Mesendoderm (in vitro differentiated cells): ENCODE data around the gene IL12B.
A peak's percentile ranks its signal among the peaks of the same experiment; 100 is the strongest.

Source experiments
- DNase-seq: peaks from one replicate; pipeline ENCODE4 v3.0.0; 2013
- H2AK5ac ChIP-seq: 2 replicates; pipeline ENCODE4 v1.6.1; 2013; ENCODE audit warnings: low read length, inconsistent platforms
- H2BK120ac ChIP-seq: 2 replicates; pipeline ENCODE4 v1.6.1; 2013; ENCODE audit warnings: low read depth, mild to moderate bottlenecking, low read length, moderate library complexity, mixed read lengths
- H2BK15ac ChIP-seq: replicated peaks from 2 replicates; pipeline ENCODE4 v1.6.1; 2013; ENCODE audit warnings: low read depth, mild to moderate bottlenecking, moderate library complexity
- H2BK5ac ChIP-seq: 2 replicates; pipeline ENCODE4 v1.6.1; 2013; ENCODE audit warnings: low read length, inconsistent platforms
- H3K18ac ChIP-seq: 2 replicates; pipeline ENCODE4 v1.6.1; 2013; ENCODE audit warnings: mild to moderate bottlenecking, low read length, mixed read lengths
- H3K23ac ChIP-seq: one replicate; pipeline ENCODE4 v1.6.1; 2013; ENCODE audit warnings: low read length
- H3K27ac ChIP-seq: 2 replicates; pipeline ENCODE4 v1.5.1; 2013; ENCODE audit warnings: low read depth, mild to moderate bottlenecking, inconsistent platforms, low read length, moderate library complexity
- H3K27me3 ChIP-seq: 2 replicates; pipeline ENCODE4 v1.6.1; 2013; ENCODE audit warnings: low read length, control low read depth, mild to moderate bottlenecking, inconsistent platforms; ENCODE audit not compliant: insufficient read depth, poor library complexity
- H3K36me3 ChIP-seq: 2 replicates; pipeline ENCODE4 v1.6.1; 2013; ENCODE audit warnings: low read length, inconsistent platforms; ENCODE audit not compliant: control insufficient read depth, insufficient read depth
- H3K4ac ChIP-seq: one replicate; pipeline ENCODE4 v1.6.1; 2013; ENCODE audit warnings: low read depth, mild to moderate bottlenecking, low read length, moderate library complexity
- H3K4me1 ChIP-seq: 2 replicates; pipeline ENCODE4 v1.6.1; 2013; ENCODE audit warnings: low read depth, low read length, inconsistent platforms; ENCODE audit not compliant: control insufficient read depth
- H3K4me2 ChIP-seq: 2 replicates; pipeline ENCODE4 v1.6.1; 2013; ENCODE audit warnings: low read length
- H3K4me3 ChIP-seq: 2 replicates; pipeline ENCODE4 v1.5.1; 2013; ENCODE audit warnings: mild to moderate bottlenecking, low read length
- H3K56ac ChIP-seq: one replicate; pipeline ENCODE4 v1.6.1; 2013; ENCODE audit warnings: low read length
- H3K79me1 ChIP-seq: 2 replicates; pipeline ENCODE4 v1.6.1; 2013; ENCODE audit warnings: low read length, inconsistent platforms
- H3K79me2 ChIP-seq: 2 replicates; pipeline ENCODE4 v1.6.1; 2013; ENCODE audit warnings: mild to moderate bottlenecking, low read length; ENCODE audit not compliant: control insufficient read depth, insufficient read depth
- H3K9ac ChIP-seq: 2 replicates; pipeline ENCODE4 v1.6.1; 2013; ENCODE audit warnings: low read length, inconsistent platforms
- H4K5ac ChIP-seq: one replicate; pipeline ENCODE4 v1.6.1; 2013; ENCODE audit warnings: low read length
- H4K8ac ChIP-seq: one replicate; pipeline ENCODE4 v1.6.1; 2013; ENCODE audit warnings: low read depth, mild to moderate bottlenecking, control low read depth, low read length, moderate library complexity
- WGBS: extraction: QIAGEN DNeasy Blood & Tissue Kit; methylation state at CpG from one replicate; pipeline ENCODE4 v1.1.7; 2013; ENCODE audit warnings: low lambda C conversion rate, missing lambda C conversion rate; ENCODE audit not compliant: insufficient coverage; ENCODE audit errors: extremely low coverage; 5-methylcytosine and 5-hydroxymethylcytosine counted together

The IL12B gene

GRCh38 chr5:159343295-159344094 lies 13.2 kb upstream of the IL12B start:
- no peak overlapping the region for H4K5ac ChIP-seq
- H2BK5ac ChIP-seq: no peak overlapping the region
- no peaks in the 10 kb centered on the region for H3K27me3 ChIP-seq
- no peak overlapping the region for H3K4me2 ChIP-seq
- H3K18ac ChIP-seq: no peak overlapping the region
- H3K56ac ChIP-seq: no peak overlapping the region
- H3K23ac ChIP-seq: no peak overlapping the region
- no peak overlapping the region for H4K8ac ChIP-seq
- H3K79me2 ChIP-seq: no peaks in the 10 kb centered on the region
- peak; percentile 18 for DNase-seq
- H2AK5ac ChIP-seq: no peak overlapping the region
- H3K27ac ChIP-seq: no peak overlapping the region
- H3K79me1 ChIP-seq: no peaks in the 10 kb centered on the region
- no peak overlapping the region for H3K4ac ChIP-seq
- no peaks in the 10 kb centered on the region for H3K4me1 ChIP-seq
- H2BK15ac ChIP-seq: no peak overlapping the region
- no peak overlapping the region for H3K4me3 ChIP-seq
- no peak overlapping the region for H3K9ac ChIP-seq
- no peaks in the 10 kb centered on the region for H3K36me3 ChIP-seq
- WGBS: no CpG with 5 or more reads among the region's 4 CpGs
- no peak overlapping the region for H2BK120ac ChIP-seq

- no CpG with 5 or more reads among the region's 1 CpG for WGBS
- Histone ChIP-seq H3K79me1 (no peaks in the 10 kb centered on the region), H3K27me3 (no peaks in the 10 kb centered on the region), H3K36me3 (no peaks in the 10 kb centered on the region), H2BK120ac (no peak overlapping the region), H2BK15ac (no peak overlapping the region), H2BK5ac (no peak overlapping the region), H4K8ac (no peak overlapping the region), H4K5ac (no peak overlapping the region), H3K79me2 (no peaks in the 10 kb centered on the region), H3K4me3 (no peak overlapping the region), H3K56ac (no peak overlapping the region), H3K4me2 (no peak overlapping the region), H3K18ac (no peak overlapping the region), H3K27ac (no peak overlapping the region), H3K4ac (no peak overlapping the region), H3K9ac (no peak overlapping the region), H3K23ac (no peak overlapping the region), H3K4me1 (no peaks in the 10 kb centered on the region), H2AK5ac (no peak overlapping the region)
- no peak for DNase-seq
Measured at GRCh38 chr5:159342840-159343239, 12.6 kb upstream of the IL12B start.

GRCh38 chr5:159341906-159342310 lies 11.6 kb upstream of the IL12B start:
- H4K8ac ChIP-seq: no peak overlapping the region
- H3K36me3 ChIP-seq: no peaks in the 10 kb centered on the region
- no peak overlapping the region for H2AK5ac ChIP-seq
- no peaks in the 10 kb centered on the region for H3K79me1 ChIP-seq
- H3K56ac ChIP-seq: no peak overlapping the region
- no peak overlapping the region for H4K5ac ChIP-seq
- no peak for DNase-seq
- no peak overlapping the region for H3K9ac ChIP-seq
- no peaks in the 10 kb centered on the region for H3K4me1 ChIP-seq
- no peaks in the 10 kb centered on the region for H3K79me2 ChIP-seq
- no peak overlapping the region for H3K18ac ChIP-seq
- no peak overlapping the region for H3K4ac ChIP-seq
- no peaks in the 10 kb centered on the region for H3K27me3 ChIP-seq
- no peak overlapping the region for H2BK15ac ChIP-seq
- WGBS: no CpG with 5 or more reads among the region's 4 CpGs
- no peak overlapping the region for H3K23ac ChIP-seq
- no peak overlapping the region for H3K4me2 ChIP-seq
- no peak overlapping the region for H3K4me3 ChIP-seq
- no peak overlapping the region for H2BK5ac ChIP-seq
- H3K27ac ChIP-seq: no peak overlapping the region
- H2BK120ac ChIP-seq: no peak overlapping the region

GRCh38 chr5:159341145-159341544 lies 10.9 kb upstream of the IL12B start:
- no peak overlapping the region for H3K4me2 ChIP-seq
- no peak overlapping the region for H4K5ac ChIP-seq
- no peak overlapping the region for H3K9ac ChIP-seq
- no peaks in the 10 kb centered on the region for H3K27me3 ChIP-seq
- H3K27ac ChIP-seq: no peak overlapping the region
- no peak overlapping the region for H3K18ac ChIP-seq
- H2BK5ac ChIP-seq: no peak overlapping the region
- H3K4me1 ChIP-seq: no peaks in the 10 kb centered on the region
- H3K36me3 ChIP-seq: no peaks in the 10 kb centered on the region
- H3K23ac ChIP-seq: no peak overlapping the region
- no peak overlapping the region for H2BK120ac ChIP-seq
- WGBS: no CpG with 5 or more reads among the region's 2 CpGs
- no peak overlapping the region for H4K8ac ChIP-seq
- H3K56ac ChIP-seq: no peak overlapping the region
- H3K4ac ChIP-seq: no peak overlapping the region
- no peak for DNase-seq
- H3K79me2 ChIP-seq: no peaks in the 10 kb centered on the region
- no peak overlapping the region for H2AK5ac ChIP-seq
- no peaks in the 10 kb centered on the region for H3K79me1 ChIP-seq
- H2BK15ac ChIP-seq: no peak overlapping the region
- H3K4me3 ChIP-seq: no peak overlapping the region

- H3K18ac ChIP-seq: no peak overlapping the region
- no CpG with 5 or more reads among the region's 4 CpGs for WGBS
Measured at GRCh38 chr5:159340511-159340910, 10.2 kb upstream of the IL12B start.

GRCh38 chr5:159339460-159339859 lies 9.2 kb upstream of the IL12B start:
- H4K5ac ChIP-seq: no peak overlapping the region
- no peak overlapping the region for H3K4me3 ChIP-seq
- H3K23ac ChIP-seq: no peak overlapping the region
- no peak overlapping the region for H3K9ac ChIP-seq
- no peak overlapping the region for H3K18ac ChIP-seq
- no peak overlapping the region for H2BK15ac ChIP-seq
- H2AK5ac ChIP-seq: no peak overlapping the region
- WGBS: no CpG with 5 or more reads among the region's 2 CpGs
- no peaks in the 10 kb centered on the region for H3K4me1 ChIP-seq
- no peak overlapping the region for H2BK120ac ChIP-seq
- H3K79me2 ChIP-seq: no peaks in the 10 kb centered on the region
- H3K27ac ChIP-seq: no peak overlapping the region
- H3K27me3 ChIP-seq: no peaks in the 10 kb centered on the region
- H3K56ac ChIP-seq: no peak overlapping the region
- H3K36me3 ChIP-seq: no peaks in the 10 kb centered on the region
- H2BK5ac ChIP-seq: no peak overlapping the region
- H3K79me1 ChIP-seq: no peaks in the 10 kb centered on the region
- no peak overlapping the region for H3K4me2 ChIP-seq
- H4K8ac ChIP-seq: no peak overlapping the region
- H3K4ac ChIP-seq: no peak overlapping the region
- DNase-seq: no peak

More at GRCh38 chr5:159340511-159340910, 10.2 kb upstream of the IL12B start:
- no peak for DNase-seq
- H2BK5ac ChIP-seq: no peak overlapping the region
- H2BK120ac ChIP-seq: no peak overlapping the region
- no peak overlapping the region for H4K5ac ChIP-seq
- H3K23ac ChIP-seq: no peak overlapping the region
- H3K79me1 ChIP-seq: no peaks in the 10 kb centered on the region
- H2BK15ac ChIP-seq: no peak overlapping the region
- H3K79me2 ChIP-seq: no peaks in the 10 kb centered on the region
- H3K9ac ChIP-seq: no peak overlapping the region
- no peak overlapping the region for H4K8ac ChIP-seq
- H3K27me3 ChIP-seq: no peaks in the 10 kb centered on the region
- no peak overlapping the region for H2AK5ac ChIP-seq
- no peaks in the 10 kb centered on the region for H3K4me1 ChIP-seq
- no peak overlapping the region for H3K4me2 ChIP-seq
- H3K56ac ChIP-seq: no peak overlapping the region
- H3K27ac ChIP-seq: no peak overlapping the region
- no peaks in the 10 kb centered on the region for H3K36me3 ChIP-seq
- H3K4me3 ChIP-seq: no peak overlapping the region
- no peak overlapping the region for H3K4ac ChIP-seq
